Iris pigment epithelial cell (primary cell): ENCODE data around the gene IQCB1.
"Not testable (repeated sequence)": the region's sequence is repeated elsewhere in the genome, so short reads cannot be mapped to it uniquely, and the experiment has no call there.

Experiments used
- DNase-seq: peaks from one replicate; pipeline ENCODE4 v3.0.0-alpha.2; 2011; ENCODE audit warnings: low read depth

Gene IQCB1, protein sequence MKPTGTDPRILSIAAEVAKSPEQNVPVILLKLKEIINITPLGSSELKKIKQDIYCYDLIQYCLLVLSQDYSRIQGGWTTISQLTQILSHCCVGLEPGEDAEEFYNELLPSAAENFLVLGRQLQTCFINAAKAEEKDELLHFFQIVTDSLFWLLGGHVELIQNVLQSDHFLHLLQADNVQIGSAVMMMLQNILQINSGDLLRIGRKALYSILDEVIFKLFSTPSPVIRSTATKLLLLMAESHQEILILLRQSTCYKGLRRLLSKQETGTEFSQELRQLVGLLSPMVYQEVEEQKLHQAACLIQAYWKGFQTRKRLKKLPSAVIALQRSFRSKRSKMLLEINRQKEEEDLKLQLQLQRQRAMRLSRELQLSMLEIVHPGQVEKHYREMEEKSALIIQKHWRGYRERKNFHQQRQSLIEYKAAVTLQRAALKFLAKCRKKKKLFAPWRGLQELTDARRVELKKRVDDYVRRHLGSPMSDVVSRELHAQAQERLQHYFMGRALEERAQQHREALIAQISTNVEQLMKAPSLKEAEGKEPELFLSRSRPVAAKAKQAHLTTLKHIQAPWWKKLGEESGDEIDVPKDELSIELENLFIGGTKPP

DNA sequence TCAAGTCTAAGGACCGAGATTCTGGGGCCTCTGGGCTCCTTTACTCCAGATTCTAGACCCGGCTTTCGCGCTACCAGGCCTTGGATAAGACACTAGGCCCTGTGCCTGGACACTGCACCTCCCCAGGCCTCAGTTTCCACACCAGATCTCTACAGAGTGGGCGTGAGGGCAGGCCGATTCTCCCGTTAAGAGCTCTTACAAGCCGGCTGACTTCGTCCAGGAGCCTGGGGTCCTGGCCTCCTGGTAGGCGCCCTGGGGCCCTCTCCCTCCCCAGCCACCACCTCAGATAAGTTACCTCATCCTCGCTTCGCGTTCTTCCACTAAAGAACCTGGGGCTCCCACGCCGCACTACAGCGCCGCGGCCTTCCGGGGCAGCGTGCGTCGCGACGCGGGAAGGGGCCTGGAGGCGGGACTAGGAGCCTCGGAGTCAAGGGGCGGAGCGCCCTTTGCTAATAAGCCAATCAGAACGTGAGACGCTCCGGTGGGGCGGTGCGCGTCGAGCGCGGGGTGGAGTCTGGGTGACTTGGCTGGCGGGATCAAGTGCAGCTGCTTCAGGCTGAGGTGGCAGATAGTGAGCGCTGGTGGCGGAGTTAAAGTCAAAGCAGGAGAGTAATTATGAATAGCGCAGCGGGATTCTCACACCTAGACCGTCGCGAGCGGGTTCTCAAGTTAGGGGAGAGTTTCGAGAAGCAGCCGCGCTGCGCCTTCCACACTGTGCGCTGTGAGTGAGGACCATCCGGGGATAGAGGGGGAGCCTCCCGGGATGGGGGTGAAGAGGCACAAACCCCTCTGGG is at the start of gene IQCB1, which contains the start of gene EAF2:
TSS of gene IQCB1 (minus strand) at position 390 of the 794 bp plus-strand sequence. CDS start 6,100 bp downstream, outside the sequence.
TSS of gene EAF2 (plus strand) at position 539 of the 794 bp plus-strand sequence. CDS start at position 616, 77 bp downstream.
- DNase-seq, result peak; percentile 96

DNA sequence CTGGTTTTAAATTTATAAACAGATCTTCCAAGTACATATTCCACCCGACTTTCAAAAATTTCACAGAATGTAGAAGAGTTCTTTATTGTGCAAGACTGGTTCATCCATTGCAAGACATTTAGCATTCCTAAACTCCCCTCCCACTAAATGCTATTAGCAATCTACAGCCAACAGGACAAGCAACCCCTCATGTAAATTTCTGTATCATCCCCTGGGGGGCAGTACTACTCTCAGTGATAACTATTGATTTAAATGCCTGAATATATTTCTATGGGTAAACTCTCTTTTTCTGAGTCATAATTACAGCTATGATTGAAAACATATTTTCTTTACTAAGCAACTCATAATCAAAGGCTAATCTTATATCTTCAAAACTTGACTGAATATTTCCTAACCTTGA is 48.6 kb upstream of the IQCB1 start:
- peak; percentile 57 for DNase-seq

DNA sequence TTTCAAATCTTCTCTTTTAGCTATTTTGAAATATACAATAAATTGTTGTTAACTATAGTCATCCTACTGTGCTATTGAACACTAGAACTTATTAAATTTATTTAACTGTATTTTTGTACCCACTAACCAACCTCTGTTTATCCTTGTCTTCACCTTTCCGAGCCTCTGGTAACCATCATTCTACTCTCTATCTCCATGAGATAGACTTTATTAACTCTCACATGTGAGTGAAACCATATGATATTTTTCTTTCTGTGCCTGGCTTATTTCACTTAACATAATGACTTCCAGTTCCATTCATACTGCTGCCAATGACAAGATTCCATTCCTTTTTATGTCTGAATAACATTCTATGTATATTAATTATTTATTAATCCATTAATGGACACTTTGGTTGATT is 43.6 kb upstream of the IQCB1 start:
- DNase-seq, result no peak

DNA sequence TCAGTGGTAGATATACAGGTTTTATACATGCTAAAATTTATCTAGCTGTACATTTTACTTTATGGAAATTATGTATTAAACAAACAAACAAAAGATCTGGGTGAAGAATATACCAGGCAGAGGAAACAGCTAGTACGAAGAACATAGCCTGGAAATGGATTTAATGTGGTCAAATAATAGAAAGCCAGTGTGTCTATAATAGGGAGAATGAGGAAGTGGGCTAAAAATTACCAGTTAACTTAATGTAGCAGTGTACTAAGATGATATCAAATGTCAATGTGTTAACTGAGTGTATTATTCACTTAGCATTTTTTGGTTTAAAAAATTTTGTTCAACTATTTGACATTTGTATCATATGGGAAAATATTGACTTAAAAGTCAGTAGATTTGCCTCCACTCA is 36.6 kb upstream of the IQCB1 start:
- DNase-seq, result no peak

GRCh38 chr3:121870717-121871116 is 35.9 kb upstream of the IQCB1 start:
- DNase-seq, result no peak

GRCh38 chr3:121869736-121870135 is 34.9 kb upstream of the IQCB1 start:
- DNase-seq, result no peak

GRCh38 chr3:121863801-121864200 is 28.9 kb upstream of the IQCB1 start:
- no peak for DNase-seq

GRCh38 chr3:121863247-121863646 is 28.4 kb upstream of the IQCB1 start:
- not testable (repeated sequence) for DNase-seq

GRCh38 chr3:121857778-121858177 is 22.9 kb upstream of the IQCB1 start:
- DNase-seq, result not testable (repeated sequence)

GRCh38 chr3:121855555-121855954 is 20.7 kb upstream of the IQCB1 start:
- DNase-seq, result peak; percentile 7

GRCh38 chr3:121852256-121852655 is 17.4 kb upstream of the IQCB1 start:
- DNase-seq, result no peak

DNA sequence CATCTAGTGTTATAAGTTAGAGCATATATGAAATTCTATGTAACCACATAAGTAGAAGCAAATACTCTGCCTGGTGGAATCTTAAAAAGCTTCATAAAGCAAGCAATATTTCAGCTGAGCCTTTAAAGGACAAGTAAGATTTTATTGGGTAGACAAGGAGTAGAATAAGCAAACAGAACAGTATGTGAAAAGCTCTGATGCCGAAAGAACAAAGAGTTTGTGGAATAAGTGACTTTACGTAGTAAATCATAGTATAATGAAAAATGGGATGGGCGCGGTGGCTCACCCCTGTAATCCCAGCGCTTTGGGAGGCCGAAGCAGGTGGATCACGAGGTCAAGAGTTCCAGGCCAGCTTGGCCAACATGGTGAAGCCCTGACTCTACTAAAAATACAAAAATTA is 10.0 kb upstream of the IQCB1 start:
- DNase-seq, result no peak

DNA sequence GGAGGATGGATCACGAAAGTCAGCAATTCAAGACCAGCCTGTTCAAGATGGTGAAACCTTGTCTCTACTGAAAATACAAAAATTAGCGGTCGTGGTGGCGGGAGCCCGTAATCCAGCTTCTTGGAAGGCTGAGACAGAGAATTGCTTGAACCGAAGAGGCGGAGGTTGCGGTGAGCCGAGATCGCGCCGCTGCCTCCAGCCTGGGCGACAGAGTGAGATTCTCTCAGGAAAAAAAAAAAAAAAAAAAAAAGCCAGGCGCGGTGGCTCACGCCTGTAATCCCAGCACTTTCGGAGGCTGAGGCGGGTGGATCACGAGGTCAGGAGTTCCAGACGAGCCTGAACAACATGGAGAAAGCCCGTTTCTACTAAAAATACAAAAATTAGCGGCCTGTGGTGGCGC is 5.1 kb upstream of the IQCB1 start:
- no peak for DNase-seq

DNA sequence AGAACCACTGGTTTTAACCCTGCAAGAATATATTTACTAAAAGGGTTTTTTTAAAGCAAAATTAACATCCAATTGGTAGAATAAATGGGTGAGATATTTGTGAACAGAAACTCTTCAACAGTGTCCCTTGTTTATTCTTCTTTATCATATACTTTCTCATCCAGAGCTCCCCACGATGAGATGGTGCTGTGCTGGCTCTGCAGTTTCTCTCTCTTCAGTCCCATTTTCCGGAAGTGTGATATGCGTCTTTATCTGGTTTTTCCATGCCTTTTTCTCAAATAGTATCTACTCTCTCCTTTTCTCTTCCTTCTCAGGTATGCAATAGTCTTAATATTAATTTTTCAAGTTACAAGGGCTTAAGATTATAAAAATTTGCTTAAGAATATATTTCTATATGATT is 1.6 kb upstream of the IQCB1 start:
- no peak for DNase-seq

DNA sequence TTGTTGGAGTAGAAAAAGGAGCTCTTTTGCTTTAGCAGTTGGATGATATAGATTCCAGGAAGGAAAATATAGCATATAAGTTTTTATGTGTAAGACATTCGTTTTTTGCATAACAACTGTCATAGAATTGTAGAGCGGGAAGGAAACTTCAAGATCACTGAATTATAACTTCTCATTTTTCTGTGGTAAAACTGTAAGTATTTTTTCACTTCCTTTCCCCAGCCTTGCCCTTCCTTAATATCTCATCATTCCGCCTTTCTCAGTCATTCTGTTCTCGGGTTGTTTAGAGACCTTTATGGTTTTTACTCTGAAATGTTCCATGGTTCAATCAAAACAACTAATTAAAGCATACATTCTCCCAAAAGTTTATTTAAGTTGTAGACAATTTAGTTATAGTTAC is 1.2 kb upstream of the IQCB1 start:
- DNase-seq, result no peak

- no peak for DNase-seq
These were observed 573 bp upstream of the IQCB1 start for GRCh38 chr3:121835465-121835801.

DNA sequence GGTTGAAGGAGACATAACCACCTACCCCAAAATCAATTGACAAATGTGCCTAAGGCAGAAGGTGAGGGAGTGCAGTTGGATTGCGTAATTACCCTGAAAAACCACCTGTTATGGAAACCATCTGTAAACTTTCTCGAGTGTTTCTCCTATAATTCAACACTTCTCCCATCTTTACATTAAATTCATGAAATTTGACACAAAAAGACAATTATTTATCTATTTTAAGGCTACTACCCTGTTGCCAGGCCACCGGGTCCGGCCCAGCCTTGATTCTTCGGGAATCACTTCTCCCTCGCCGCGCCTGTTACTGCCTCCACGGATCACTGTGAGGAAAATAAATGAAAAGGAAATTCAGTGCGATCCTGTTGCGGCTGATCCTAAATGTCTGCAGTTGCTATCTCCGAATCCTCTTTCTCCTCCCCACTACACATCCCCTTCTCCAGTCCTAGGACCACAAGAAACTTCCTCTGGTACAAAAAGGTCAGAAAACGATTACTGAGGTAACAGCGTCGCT is 646 bp downstream of the IQCB1 start:
- peak; percentile 12 for DNase-seq

DNA sequence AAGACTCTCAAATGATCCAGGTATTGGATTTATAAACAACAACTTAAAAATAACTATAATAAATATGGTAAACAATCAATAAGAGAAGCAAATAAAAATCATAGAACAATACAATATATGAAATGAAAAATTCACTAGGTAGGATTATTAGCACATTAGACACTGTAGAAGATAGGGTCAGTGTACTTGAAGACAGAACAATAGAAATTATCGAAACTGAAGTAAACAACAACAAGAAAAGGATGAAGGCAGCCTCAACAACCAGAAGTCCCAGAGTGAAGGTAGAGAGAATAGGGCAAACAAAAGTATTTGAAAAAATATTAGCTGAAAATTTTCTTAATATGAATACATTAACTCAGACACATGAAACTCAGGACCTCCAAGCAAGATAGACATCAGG is 11.9 kb downstream of the IQCB1 start:
- DNase-seq, result no peak

DNA sequence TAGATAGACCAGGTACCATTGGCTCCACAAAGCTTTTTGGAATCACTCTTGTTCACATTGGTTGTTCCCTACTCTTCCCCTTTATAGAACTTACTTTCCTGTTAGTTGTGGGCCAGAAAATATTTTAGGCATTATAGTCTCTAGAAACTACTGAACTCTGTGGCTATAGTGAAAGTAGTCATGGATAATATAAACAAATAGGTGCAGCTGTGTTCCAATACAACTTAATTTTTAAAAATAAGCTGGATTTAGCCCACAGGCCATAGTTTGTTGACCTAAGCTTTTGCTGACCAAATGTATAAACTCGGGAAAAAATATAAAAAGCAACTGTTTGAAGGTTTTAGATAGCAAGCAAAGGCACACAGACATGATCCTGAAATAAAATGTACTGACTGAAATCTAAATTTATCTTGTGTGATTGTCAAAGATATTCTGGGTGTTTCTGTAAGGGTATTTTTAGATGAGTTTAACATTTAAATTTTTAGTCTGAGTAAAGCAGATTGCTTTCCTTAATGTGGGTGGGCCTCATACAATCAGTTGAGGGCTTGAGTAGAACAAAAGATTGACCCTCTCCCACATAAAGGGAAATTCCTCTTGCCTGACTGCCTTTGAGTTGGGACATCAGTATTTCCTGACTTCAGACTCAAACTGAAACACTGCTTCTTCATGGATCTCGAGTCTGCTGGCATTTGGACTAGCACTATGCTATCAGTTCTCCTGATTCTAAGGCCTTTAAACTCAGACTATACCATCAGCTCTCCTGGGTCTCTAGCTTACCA is 13.2 kb downstream of the IQCB1 start:
- peak; percentile 82 for DNase-seq

- no peak for DNase-seq
These were observed 15.6 kb downstream of the IQCB1 start for GRCh38 chr3:121819236-121819635.

GRCh38 chr3:121818578-121818977 is 16.3 kb downstream of the IQCB1 start:
- no peak for DNase-seq

GRCh38 chr3:121817753-121818152 is 17.1 kb downstream of the IQCB1 start:
- no peak for DNase-seq
